Right forelimb (tissue), 1 donor: Measurements from ENCODE around the gene PCYOX1L.
A peak's percentile ranks its signal among the peaks of the same experiment; 100 is the strongest.

Experiments used
- DNase-seq: peaks from one replicate; pipeline ENCODE4 v3.0.0-alpha.2; 2018

PCYOX1L gene

GRCh38 chr5:149338364-149338763 is 19.5 kb upstream of the PCYOX1L start:
- no peak for DNase-seq

GRCh38 chr5:149340920-149341319 is 16.9 kb upstream of the PCYOX1L start:
- DNase-seq = no peak

- DNase-seq = no peak
These were observed 16.0 kb upstream of the PCYOX1L start for GRCh38 chr5:149341876-149342275.

GRCh38 chr5:149344151-149344550 is 13.7 kb upstream of the PCYOX1L start:
- DNase-seq = no peak

- peak; percentile 96 for DNase-seq
These were observed 12.5 kb upstream of the PCYOX1L start, which contains the start of gene GRPEL2 for GRCh38 chr5:149345147-149345891. GRPEL2 (plus strand) TSS chr5:149345499; CDS start chr5:149345540, 41 bp downstream.

- DNase-seq = no peak
These were observed 12.0 kb upstream of the PCYOX1L start for GRCh38 chr5:149345892-149346222.

GRCh38 chr5:149348518-149348917 is 9.3 kb upstream of the PCYOX1L start:
- no peak for DNase-seq

GRCh38 chr5:149349382-149349781 is 8.5 kb upstream of the PCYOX1L start:
- DNase-seq = no peak

- no peak for DNase-seq
These were observed 5.7 kb upstream of the PCYOX1L start for GRCh38 chr5:149352169-149352568.

- no peak for DNase-seq
These were observed 3.9 kb upstream of the PCYOX1L start for GRCh38 chr5:149353911-149354310.

GRCh38 chr5:149355688-149356087 is 2.2 kb upstream of the PCYOX1L start:
- no peak for DNase-seq

GRCh38 chr5:149356391-149356790 is 1.5 kb upstream of the PCYOX1L start:
- no peak for DNase-seq

- DNase-seq = no peak
These were observed 427 bp downstream of the PCYOX1L start for GRCh38 chr5:149358294-149358651.

GRCh38 chr5:149358868-149359495 is 1.1 kb downstream of the PCYOX1L start:
- DNase-seq = no peak

GRCh38 chr5:149360272-149360671 is 2.4 kb downstream of the PCYOX1L start:
- DNase-seq = no peak

GRCh38 chr5:149362541-149362940 is 4.7 kb downstream of the PCYOX1L start:
- DNase-seq = no peak

GRCh38 chr5:149363358-149363757 is 5.5 kb downstream of the PCYOX1L start:
- no peak for DNase-seq

GRCh38 chr5:149363936-149364335 is 6.1 kb downstream of the PCYOX1L start:
- DNase-seq = no peak

GRCh38 chr5:149364719-149365118 is 6.9 kb downstream of the PCYOX1L start:
- no peak for DNase-seq

GRCh38 chr5:149365418-149365817 is 7.6 kb downstream of the PCYOX1L start:
- no peak for DNase-seq

GRCh38 chr5:149366169-149366729 is 8.4 kb downstream of the PCYOX1L start:
- DNase-seq = no peak

GRCh38 chr5:149367249-149367971 is 9.6 kb downstream of the PCYOX1L start:
- no peak for DNase-seq

GRCh38 chr5:149367972-149368645 is 10.3 kb downstream of the PCYOX1L start:
- peak; percentile 21 for DNase-seq
